Kidney (tissue), 14 donors: ENCODE results near the gene POLD3. TPM values are rescaled to one million over a fixed set of nuclear protein-coding genes. Genes with fewer than 3 reads are reported as not detected.

ENCODE experiments used
- DNase-seq, 5 donors: peaks; one replicate each; pipeline ENCODE4 v3.0.0-alpha.2; 2013 to 2020
- FAIRE-seq: peaks from 2 replicates; lab custom pipeline; 2012; peaks lifted over from hg19 to GRCh38; lab: Jason Lieb, UNC
- H3K27ac ChIP-seq, 2 donors: one replicate each; pipeline ENCODE4 v1.7.0; 2013; ENCODE audit warnings: low read depth in 2 of 2, low read length in 2 of 2, inconsistent platforms in 1 of 2
- H3K27me3 ChIP-seq: one replicate; pipeline ENCODE4 v1.7.1; 2013; ENCODE audit warnings: low read length, inconsistent platforms; ENCODE audit not compliant: control insufficient read depth, insufficient read depth
- H3K36me3 ChIP-seq, 3 donors: one replicate each; pipeline versions ENCODE4 v1.7.0 to v1.7.1; 2013; ENCODE audit warnings: low read length in 3 of 3, control low read depth in 1 of 3, inconsistent platforms in 1 of 3; ENCODE audit not compliant: insufficient read depth in 3 of 3, control insufficient read depth in 2 of 3
- H3K4me1 ChIP-seq, 3 donors: one replicate each; pipeline versions ENCODE4 v1.7.0 to v1.7.1; 2013; ENCODE audit warnings: low read length in 3 of 3, inconsistent platforms in 1 of 3, low read depth in 1 of 3; ENCODE audit not compliant: control insufficient read depth in 2 of 3, insufficient read depth in 2 of 3
- H3K4me3 ChIP-seq, 3 donors: one replicate each; pipeline versions ENCODE4 v1.7.0 to v1.8.1; 2013; ENCODE audit warnings: low read length in 3 of 3, control low read depth in 1 of 3, inconsistent platforms in 1 of 3
- H3K9ac ChIP-seq, 3 donors: one replicate each; pipeline versions ENCODE4 v1.7.0 to v1.7.1; 2013; ENCODE audit warnings: low read length in 3 of 3, control low read depth in 1 of 3, inconsistent platforms in 1 of 3
- H3K9me3 ChIP-seq, 3 donors: one replicate each; pipeline versions ENCODE4 v1.7.0 to v1.7.1; 2013; ENCODE audit warnings: low read length in 3 of 3, control low read depth in 1 of 3, inconsistent platforms in 1 of 3; ENCODE audit not compliant: control insufficient read depth in 2 of 3, insufficient read depth in 1 of 3
- intact Hi-C: fragments of 100-400 bp; cut with DNase I; formaldehyde crosslinking; loops from one replicate; pipeline ENCODE4 v1.11.1; 2022
- polyA plus RNA-seq: library from polyadenylated mRNA; stranded (reverse); fragments of 350-450 nt; fragmentation: Illumina TruSeq; extraction: RNeasy Lipid Tissue Mini Kit (QIAGEN cat#74804); gene quantifications from one replicate; pipeline ENCODE4 v1.2.3, GENCODE V29; 2014; ENCODE audit warnings: low read depth, low replicate concordance; ENCODE audit not compliant: insufficient read depth
- total RNA-seq: library from RNA; stranded (reverse); fragmentation: NEBNext Ultra II Directional; extraction: Animal tissue kit (Norgen Biotek cat#: 25700); gene quantifications from one replicate; pipeline ENCODE4 v1.2.1, GENCODE V29; 2021
- TF ChIP-seq, protein P1 (sequence below): IDR thresholded peaks from 3 replicates; pipeline ENCODE4 v1.5.1; 2012; ENCODE audit warnings: mild to moderate bottlenecking, moderate library complexity, borderline replicate concordance; ENCODE audit not compliant: insufficient read depth; ENCODE audit errors: extremely low read depth
- donor health status: control.
- donor health status: control.
- donor health status: control.
- donor health status: control.
- donor health status: control.
- donor health status: DM: yes; HTN: yes; CAD: no.
- donor health status: Normal renal cell carcinoma (clear cell type).

POLD3 gene
- total and polyA plus RNA-seq, 2 donors from 2014 or later = 12.8 to 22.3 TPM

DNA sequence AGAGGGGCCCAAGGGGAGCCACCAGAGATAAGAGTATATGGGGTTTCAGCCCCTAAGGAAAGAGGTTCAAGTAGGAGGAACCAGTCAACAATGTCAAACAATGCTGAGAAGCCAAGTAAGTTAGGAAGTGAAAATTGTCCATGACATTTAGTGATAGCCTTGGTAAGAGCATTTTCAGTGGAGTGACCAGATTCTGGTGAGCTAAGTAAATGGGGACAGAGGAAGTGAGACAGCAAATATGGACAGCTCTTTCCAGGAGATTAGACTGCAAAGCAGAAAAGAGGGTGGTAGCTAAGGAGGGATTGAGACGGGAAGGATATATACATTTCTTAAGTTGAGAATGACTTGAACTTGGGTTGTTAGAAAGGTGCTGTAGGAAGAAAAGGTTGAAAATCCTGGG lies 22.9 kb downstream of the POLD3 start:
- no peaks in the 10 kb centered on the region for H3K4me1 ChIP-seq
- TF ChIP-seq, protein P1, sequence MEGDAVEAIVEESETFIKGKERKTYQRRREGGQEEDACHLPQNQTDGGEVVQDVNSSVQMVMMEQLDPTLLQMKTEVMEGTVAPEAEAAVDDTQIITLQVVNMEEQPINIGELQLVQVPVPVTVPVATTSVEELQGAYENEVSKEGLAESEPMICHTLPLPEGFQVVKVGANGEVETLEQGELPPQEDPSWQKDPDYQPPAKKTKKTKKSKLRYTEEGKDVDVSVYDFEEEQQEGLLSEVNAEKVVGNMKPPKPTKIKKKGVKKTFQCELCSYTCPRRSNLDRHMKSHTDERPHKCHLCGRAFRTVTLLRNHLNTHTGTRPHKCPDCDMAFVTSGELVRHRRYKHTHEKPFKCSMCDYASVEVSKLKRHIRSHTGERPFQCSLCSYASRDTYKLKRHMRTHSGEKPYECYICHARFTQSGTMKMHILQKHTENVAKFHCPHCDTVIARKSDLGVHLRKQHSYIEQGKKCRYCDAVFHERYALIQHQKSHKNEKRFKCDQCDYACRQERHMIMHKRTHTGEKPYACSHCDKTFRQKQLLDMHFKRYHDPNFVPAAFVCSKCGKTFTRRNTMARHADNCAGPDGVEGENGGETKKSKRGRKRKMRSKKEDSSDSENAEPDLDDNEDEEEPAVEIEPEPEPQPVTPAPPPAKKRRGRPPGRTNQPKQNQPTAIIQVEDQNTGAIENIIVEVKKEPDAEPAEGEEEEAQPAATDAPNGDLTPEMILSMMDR = no peak
- intact Hi-C loops = no loop called here
- DNase-seq (no peak), FAIRE-seq (no peak)
- no peak overlapping the region for H3K4me3 ChIP-seq
- no peaks in the 10 kb centered on the region for H3K27me3 ChIP-seq
- no peak overlapping the region for H3K27ac ChIP-seq
- no peak overlapping the region for H3K9ac ChIP-seq
- H3K36me3 ChIP-seq = peaks cover 10 to 34% (median 17%) of the 10 kb centered on the region in 3 donors
- no peaks in the 10 kb centered on the region for H3K9me3 ChIP-seq

DNA sequence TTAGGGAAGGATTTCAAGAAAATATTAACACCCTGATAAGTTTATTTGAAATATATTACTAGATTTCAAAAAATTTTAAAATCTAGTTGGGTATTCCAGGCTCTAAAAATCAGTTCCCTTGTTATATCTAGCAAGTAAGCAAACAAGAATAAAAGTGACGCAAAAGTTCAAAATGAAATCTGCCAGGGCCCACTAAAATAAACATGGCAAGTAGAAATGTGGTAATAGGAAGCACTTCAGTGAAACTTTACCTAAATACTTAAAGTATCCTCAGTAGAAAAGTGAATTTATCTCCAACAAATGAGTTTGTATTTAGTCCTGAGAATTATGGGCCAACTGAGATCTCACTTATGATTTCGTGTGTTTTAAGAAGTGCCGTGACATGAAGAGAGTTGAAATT lies 23.6 kb downstream of the POLD3 start:
- Histone ChIP-seq H3K36me3 (peaks cover 10 to 34% (median 21%) of the 10 kb centered on the region in 3 donors), H3K4me1 (no peaks in the 10 kb centered on the region)

DNA sequence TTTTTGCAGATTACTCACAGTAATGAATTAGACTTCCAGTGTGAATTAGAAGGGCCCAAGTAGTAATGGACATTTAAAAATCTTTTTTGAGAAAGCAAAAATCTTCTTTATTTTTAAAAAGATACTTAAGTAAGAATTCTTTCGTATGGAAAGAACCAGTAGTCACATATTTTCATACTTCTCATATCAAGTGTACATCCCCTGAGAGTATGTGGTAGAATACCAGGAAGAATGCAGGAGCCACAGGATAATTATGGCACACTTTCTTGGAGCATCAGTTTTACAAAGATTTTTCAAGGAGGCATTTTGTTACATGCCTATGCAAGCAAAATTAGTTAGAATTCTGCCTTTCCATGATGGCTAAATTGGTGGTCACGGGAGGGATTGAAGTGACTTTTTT lies 28.1 kb downstream of the POLD3 start:
- DNase-seq (no peak), FAIRE-seq (no peak)
- Histone ChIP-seq H3K4me1 (no peaks in the 10 kb centered on the region), H3K9ac (no peak overlapping the region), H3K36me3 (peaks cover 5 to 10% (median 10%) of the 10 kb centered on the region in 3 donors), H3K27ac (no peak overlapping the region), H3K27me3 (no peaks in the 10 kb centered on the region), H3K9me3 (no peaks in the 10 kb centered on the region), H3K4me3 (no peak overlapping the region)
- intact Hi-C loops = no loop called here
- TF ChIP-seq, protein P1 = no peak

More for the DNA sequence above, 23.6 kb downstream of the POLD3 start:
- DNase-seq (no peak), FAIRE-seq (no peak)
- no peak overlapping the region for H3K9ac ChIP-seq
- H3K27ac ChIP-seq = no peak overlapping the region
- H3K27me3 ChIP-seq = no peaks in the 10 kb centered on the region
- intact Hi-C loops = no loop called here
- no peaks in the 10 kb centered on the region for H3K9me3 ChIP-seq
- TF ChIP-seq, protein P1 = no peak
- H3K4me3 ChIP-seq = no peak overlapping the region

DNA sequence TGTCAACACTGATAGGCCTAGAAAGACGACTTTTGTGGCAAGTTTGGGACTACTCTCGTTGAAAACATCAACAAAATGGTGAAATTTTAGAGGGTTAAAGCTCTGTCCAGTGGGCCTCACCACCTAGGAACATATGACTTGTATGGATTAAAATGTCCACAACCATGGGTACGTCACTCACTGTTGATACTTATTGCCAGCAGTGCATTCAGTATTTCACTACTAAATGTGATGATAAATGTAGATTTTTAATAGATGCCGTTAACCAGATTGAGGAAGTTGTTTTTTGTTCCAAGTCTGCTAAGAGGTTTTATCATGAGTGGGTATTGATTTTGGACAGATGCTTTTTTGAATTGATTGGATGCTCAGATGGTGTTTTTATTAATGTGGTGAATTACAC lies 33.7 kb downstream of the POLD3 start:
- Histone ChIP-seq H3K36me3 (peaks cover 0 to 11% (median 6%) of the 10 kb centered on the region in 3 donors), H3K9ac (no peak overlapping the region), H3K9me3 (no peaks in the 10 kb centered on the region), H3K4me1 (no peaks in the 10 kb centered on the region), H3K4me3 (no peak overlapping the region), H3K27ac (no peak overlapping the region), H3K27me3 (no peaks in the 10 kb centered on the region)
- DNase-seq (no peak), FAIRE-seq (no peak)
- intact Hi-C loops = no loop called here
- TF ChIP-seq, protein P1 = no peak
